SK-N-SH (cell line): ENCODE results near the gene RIPPLY3.

Source experiments
- EP300 ChIP-seq, 2 experiments: IDR thresholded peaks; 2 replicates each; pipeline versions ENCODE4 v1.4.0 to v1.6.1; 2012; ENCODE audit warnings: borderline replicate concordance in 1 of 2, low read depth in 1 of 2, low read length in 1 of 2
- FOXJ3 ChIP-seq: sonication (generic); formaldehyde crosslinking; IDR thresholded peaks from 2 replicates; pipeline ENCODE4 v1.5.1; 2020; ENCODE audit warnings: mild to moderate bottlenecking, missing genetic modification reagents
- MXI1 ChIP-seq: IDR thresholded peaks from 2 replicates; pipeline ENCODE4 v1.6.1; 2012; ENCODE audit warnings: mild to moderate bottlenecking, low read depth, low read length, improper control_type of control experiment
- POLR2AphosphoS5 ChIP-seq: IDR thresholded peaks from 2 replicates; pipeline ENCODE4 v1.6.1; 2012; ENCODE audit warnings: low read depth, low read length
- RCOR1 ChIP-seq: fragments of 150-350 bp; IDR thresholded peaks from 2 replicates; pipeline ENCODE4 v1.6.1; 2017; ENCODE audit warnings: antibody characterized with exemption, low read length
- RFX5 ChIP-seq: IDR thresholded peaks from 2 replicates; pipeline ENCODE4 v1.6.1; 2012; ENCODE audit warnings: mild to moderate bottlenecking, improper control_type of control experiment, low read length
- TAF1 ChIP-seq: IDR thresholded peaks from 2 replicates; pipeline ENCODE4 v1.6.1; 2012; ENCODE audit warnings: low read depth, mild to moderate bottlenecking, low read length, moderate library complexity, borderline replicate concordance
- TCF12 ChIP-seq: IDR thresholded peaks from 2 replicates; pipeline ENCODE4 v1.4.0; 2012
- TF ChIP-seq, protein P1 (sequence below): fragments of 200-600 bp; sonication (generic); IDR thresholded peaks from 2 replicates; pipeline ENCODE4 v1.6.1; 2017; ENCODE audit warnings: antibody characterized with exemption, mild to moderate bottlenecking, moderate library complexity
- TF ChIP-seq, protein P2 (sequence below): fragments of 150-350 bp; IDR thresholded peaks from 2 replicates; pipeline ENCODE4 v1.6.1; 2017; ENCODE audit warnings: antibody characterized with exemption, low read length, low read depth, borderline replicate concordance
- TF ChIP-seq, protein P3 (sequence below): IDR thresholded peaks from 2 replicates; pipeline ENCODE4; 2012
- TF ChIP-seq, protein P4 (sequence below): IDR thresholded peaks from 2 replicates; pipeline ENCODE4 v1.6.1; 2012; ENCODE audit warnings: mild to moderate bottlenecking, low read depth, low read length, moderate library complexity

DNA sequence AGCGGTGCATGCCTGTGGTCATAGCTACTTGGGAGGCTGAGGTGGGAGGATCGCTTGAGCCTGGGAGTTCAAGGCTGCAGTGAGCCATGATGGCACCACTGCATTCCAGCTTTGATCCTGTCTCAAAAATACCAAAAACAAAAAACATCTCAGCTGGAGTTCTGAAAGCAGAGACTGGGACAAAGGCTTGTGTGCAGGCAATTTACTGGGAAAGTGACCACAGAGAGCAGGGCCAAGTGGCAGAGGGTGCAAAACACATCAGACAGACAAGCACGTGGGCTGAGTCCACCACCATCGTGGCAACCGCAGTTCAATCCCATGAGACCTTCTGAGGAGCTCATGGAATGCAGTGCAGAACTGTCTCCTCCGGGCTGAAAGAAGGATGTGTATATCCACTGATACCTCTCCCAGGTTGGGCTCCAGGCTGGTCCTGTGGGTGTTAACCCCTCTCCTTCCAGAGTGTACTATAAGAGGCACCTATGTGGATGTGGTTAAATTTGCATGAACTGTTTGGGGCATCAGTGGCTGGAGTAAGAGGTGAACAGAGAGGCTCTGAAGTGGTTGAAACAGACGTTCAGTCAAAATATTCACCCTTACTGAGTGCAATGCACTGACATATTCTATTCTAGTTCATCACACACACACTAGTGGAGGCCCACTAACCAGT, 55.6 kb downstream of the RIPPLY3 start:
- TF ChIP-seq, protein P1, sequence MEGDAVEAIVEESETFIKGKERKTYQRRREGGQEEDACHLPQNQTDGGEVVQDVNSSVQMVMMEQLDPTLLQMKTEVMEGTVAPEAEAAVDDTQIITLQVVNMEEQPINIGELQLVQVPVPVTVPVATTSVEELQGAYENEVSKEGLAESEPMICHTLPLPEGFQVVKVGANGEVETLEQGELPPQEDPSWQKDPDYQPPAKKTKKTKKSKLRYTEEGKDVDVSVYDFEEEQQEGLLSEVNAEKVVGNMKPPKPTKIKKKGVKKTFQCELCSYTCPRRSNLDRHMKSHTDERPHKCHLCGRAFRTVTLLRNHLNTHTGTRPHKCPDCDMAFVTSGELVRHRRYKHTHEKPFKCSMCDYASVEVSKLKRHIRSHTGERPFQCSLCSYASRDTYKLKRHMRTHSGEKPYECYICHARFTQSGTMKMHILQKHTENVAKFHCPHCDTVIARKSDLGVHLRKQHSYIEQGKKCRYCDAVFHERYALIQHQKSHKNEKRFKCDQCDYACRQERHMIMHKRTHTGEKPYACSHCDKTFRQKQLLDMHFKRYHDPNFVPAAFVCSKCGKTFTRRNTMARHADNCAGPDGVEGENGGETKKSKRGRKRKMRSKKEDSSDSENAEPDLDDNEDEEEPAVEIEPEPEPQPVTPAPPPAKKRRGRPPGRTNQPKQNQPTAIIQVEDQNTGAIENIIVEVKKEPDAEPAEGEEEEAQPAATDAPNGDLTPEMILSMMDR, result no peak
- no peak for TF ChIP-seq FOXJ3 (CRISPR knock-in tag)
- no peak for TF ChIP-seq POLR2AphosphoS5
- TF ChIP-seq TCF12, result no peak
- no peak for TF ChIP-seq EP300 (IDR thresholded peaks at IDR 0.05; ENCODE audit: borderline replicate concordance in 1 of 2, low read depth in 1 of 2, low read length in 1 of 2)
- TF ChIP-seq, protein P2, sequence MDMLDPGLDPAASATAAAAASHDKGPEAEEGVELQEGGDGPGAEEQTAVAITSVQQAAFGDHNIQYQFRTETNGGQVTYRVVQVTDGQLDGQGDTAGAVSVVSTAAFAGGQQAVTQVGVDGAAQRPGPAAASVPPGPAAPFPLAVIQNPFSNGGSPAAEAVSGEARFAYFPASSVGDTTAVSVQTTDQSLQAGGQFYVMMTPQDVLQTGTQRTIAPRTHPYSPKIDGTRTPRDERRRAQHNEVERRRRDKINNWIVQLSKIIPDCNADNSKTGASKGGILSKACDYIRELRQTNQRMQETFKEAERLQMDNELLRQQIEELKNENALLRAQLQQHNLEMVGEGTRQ, result no peak
- TF ChIP-seq RCOR1, result no peak
- TF ChIP-seq RFX5, result no peak
- TF ChIP-seq, protein P3, sequence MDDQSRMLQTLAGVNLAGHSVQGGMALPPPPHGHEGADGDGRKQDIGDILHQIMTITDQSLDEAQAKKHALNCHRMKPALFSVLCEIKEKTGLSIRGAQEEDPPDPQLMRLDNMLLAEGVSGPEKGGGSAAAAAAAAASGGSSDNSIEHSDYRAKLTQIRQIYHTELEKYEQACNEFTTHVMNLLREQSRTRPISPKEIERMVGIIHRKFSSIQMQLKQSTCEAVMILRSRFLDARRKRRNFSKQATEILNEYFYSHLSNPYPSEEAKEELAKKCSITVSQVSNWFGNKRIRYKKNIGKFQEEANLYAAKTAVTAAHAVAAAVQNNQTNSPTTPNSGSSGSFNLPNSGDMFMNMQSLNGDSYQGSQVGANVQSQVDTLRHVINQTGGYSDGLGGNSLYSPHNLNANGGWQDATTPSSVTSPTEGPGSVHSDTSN, result no peak
- TF ChIP-seq, protein P4, sequence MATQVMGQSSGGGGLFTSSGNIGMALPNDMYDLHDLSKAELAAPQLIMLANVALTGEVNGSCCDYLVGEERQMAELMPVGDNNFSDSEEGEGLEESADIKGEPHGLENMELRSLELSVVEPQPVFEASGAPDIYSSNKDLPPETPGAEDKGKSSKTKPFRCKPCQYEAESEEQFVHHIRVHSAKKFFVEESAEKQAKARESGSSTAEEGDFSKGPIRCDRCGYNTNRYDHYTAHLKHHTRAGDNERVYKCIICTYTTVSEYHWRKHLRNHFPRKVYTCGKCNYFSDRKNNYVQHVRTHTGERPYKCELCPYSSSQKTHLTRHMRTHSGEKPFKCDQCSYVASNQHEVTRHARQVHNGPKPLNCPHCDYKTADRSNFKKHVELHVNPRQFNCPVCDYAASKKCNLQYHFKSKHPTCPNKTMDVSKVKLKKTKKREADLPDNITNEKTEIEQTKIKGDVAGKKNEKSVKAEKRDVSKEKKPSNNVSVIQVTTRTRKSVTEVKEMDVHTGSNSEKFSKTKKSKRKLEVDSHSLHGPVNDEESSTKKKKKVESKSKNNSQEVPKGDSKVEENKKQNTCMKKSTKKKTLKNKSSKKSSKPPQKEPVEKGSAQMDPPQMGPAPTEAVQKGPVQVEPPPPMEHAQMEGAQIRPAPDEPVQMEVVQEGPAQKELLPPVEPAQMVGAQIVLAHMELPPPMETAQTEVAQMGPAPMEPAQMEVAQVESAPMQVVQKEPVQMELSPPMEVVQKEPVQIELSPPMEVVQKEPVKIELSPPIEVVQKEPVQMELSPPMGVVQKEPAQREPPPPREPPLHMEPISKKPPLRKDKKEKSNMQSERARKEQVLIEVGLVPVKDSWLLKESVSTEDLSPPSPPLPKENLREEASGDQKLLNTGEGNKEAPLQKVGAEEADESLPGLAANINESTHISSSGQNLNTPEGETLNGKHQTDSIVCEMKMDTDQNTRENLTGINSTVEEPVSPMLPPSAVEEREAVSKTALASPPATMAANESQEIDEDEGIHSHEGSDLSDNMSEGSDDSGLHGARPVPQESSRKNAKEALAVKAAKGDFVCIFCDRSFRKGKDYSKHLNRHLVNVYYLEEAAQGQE, result no peak
- no peak for TF ChIP-seq MXI1
- TF ChIP-seq TAF1, result no peak
